Activated gamma-delta T cell treated with Interleukin-2 at 50 U/mL for 16 hours (primary cell): Measurements from ENCODE around the gene VSIG4.
"Not testable (repeated sequence)": the region's sequence is repeated elsewhere in the genome, so short reads cannot be mapped to it uniquely, and the experiment has no call there.

ENCODE experiments used
- DNase-seq: peaks from one replicate; pipeline ENCODE4 v3.0.0-alpha.2; 2020

VSIG4 gene

GRCh38 chrX:66007851-66008250 is 32.0 kb downstream of the VSIG4 start:
- DNase-seq, result no peak

DNA sequence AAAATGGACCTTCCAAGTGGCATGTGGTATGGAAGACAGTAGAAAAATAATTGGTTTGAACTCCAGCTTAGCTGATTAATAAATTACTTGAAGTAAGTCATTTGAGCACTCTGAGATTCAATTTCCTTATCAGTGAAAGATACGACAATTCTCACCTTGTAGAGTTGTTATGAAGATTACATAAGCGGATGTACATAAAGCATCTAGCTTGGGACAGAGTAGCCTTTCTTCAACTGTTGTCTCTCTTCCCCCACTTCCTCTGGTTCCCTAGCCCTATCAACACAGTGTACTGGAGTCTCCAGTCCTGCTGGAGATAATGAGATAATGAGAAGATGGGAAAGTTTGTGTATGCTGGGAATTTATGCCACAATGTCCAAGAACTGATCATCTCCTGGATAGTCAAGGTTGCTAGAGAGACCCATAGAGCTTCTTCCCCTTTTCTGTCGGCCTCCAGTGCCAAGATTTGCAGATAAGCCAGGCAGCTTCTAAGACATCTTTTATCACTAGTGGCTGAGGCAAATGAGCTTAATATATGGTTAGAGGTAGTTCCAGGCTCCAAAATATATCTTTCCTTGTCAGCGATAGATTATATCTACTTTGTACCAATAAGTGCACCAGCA is 33.9 kb downstream of the VSIG4 start:
- no peak for DNase-seq

DNA sequence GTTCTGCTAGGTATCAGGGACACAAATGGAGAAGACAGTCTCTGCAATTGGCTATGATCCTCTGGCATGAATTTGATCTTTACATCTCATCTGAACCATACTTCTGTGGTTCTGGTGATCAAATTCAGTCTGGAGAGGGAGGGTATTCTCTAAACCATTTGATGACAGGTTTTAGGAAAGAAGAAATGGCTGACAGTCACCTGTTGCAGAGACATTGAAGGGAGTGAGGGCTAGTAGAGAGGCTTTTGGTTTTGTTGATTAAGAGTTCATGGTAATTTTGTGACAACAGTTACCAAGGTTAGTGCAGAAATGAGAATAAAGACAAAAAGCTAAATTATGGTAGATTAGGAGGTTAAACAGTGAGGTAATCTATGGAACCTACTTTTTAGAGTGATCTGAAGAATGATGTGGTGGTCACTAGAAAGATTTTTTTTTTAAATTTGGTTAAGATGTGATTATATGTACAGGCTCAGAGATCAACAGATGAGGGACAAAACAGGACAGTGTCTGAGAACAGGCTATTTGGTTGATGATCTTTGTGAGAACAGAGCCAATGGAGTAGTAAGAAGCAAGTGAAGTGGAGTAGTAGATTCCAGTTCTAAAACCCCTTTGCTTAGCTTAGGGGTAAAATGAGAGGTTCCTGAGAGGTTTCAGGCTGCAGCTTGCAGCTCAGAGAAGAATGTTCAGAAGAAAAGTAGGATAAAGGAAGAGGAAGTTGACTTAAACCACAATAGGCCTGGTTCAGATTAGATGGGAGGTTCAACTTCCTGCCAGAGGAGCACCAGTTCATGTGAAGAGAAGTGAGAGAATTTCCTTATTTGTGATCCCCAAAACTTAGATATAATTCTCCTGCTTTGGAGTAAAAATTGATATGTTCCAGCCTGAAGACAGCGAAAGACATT is 34.7 kb downstream of the VSIG4 start:
- DNase-seq, result no peak

- DNase-seq, result no peak
Measured at GRCh38 chrX:66002824-66003680, 36.8 kb downstream of the VSIG4 start.

- no peak for DNase-seq
Measured at GRCh38 chrX:66001596-66001995, 38.3 kb downstream of the VSIG4 start.

DNA sequence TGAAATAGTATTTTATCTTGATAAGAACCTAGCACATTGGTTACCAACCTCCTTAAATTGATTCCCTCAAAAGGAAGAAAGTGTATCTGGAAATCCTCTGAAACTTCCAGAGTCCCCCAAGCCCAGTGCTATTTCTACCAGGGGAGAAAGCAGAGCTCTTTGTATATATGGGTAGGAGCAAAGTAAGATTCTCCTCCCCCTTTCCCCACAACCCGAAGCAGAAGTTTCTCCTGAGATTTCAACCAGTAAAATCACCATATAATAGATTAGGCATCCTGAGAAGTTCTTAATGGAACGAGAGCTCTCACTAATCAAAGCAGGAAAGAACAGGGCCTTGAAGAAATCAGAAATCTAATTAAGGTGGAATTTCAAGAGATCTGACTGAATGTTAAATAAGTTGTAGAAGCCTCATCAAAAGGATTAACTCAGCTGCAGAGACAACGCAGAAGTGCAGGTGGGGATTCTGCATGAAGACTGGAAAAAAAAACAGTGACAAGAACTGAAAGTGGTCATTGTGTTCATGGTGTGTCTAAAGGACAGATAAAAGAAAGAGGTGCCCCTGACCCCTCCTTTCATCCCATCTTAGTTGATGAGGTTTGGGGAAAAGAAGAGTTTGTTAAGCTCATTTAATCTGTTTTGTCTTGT is 39.1 kb downstream of the VSIG4 start:
- no peak for DNase-seq

DNA sequence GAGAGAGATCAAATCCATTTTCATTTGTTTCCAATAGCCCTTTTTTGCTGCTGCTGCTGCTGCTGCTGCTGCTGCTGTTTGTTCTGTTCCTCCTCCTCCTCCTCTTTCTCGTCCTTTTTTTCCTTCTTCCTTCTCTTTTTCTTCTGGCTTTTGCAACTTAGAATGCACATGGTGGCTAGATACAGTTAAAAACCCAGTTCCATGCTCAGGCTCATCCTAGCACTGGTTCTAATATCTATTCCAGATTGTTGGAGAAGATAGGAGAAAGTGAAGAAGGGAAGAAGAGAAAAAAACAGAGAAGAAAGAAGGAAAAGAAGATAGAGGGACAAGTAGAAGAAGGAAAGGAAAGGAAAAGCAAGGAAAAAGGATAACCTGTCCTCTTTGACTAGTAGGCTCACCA is 39.7 kb downstream of the VSIG4 start:
- no peak for DNase-seq

DNA sequence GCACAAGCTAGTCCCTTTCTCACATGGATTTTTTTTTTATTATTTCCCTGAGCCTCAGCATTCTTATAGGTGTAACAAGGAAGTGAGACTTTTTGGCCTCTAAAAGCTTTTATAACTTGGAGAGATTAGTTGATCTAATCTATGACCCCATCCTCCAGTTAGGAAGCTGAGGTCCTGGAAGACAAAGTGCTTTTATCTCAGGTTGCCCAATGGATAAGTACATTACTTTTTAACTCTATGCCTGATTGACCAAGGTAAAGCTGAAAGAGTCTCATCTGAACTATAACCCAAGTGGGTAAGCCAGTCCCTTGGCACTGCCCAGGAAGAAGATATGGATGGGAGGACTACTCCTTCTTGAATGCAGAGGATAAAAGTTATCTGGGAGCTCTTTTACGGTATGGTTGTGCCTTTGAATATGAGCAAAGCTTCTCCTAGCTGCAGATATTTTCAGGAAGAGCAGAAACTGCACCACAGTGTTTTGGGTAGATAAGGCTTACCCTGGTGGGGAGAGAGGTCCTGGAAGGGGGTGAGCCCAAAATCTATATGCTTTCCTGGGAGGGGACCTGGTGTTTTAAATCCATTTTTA is 40.2 kb downstream of the VSIG4 start:
- no peak for DNase-seq

GRCh38 chrX:65999029-65999562 is 40.8 kb downstream of the VSIG4 start:
- no peak for DNase-seq

DNA sequence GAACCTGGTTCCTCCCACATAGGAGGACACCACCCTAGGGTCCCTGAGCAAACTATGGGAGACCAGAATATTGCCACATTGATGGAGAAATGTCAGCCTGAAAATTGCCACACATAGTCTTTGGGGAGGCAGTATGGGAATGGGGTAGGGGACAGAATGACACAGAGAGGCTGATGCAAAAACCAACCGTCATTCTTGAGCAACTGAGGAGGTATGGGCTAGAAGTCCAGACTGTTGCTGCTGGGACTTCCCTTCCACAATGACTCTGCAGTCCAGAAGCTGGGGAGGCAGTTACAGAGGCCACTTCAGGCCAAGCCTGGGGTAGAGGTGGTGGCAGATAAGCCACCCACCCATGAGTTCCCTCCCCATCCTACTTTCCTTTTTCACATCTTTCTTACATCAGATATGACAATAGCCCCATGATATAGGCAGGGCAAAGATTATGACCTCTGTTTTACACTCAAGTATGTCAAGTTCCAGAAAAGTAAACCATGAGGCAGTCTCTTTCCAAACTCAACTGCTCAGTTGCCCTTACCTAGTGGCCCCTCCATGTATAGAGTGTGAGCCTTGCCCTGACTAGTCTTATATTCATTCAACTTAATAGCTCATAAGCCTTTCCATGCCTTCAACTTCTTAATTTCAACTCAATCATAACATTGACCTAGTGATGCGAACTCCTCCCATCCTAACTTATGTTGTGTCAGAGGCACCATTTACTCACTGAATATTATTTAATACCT is 41.7 kb downstream of the VSIG4 start:
- DNase-seq, result no peak

DNA sequence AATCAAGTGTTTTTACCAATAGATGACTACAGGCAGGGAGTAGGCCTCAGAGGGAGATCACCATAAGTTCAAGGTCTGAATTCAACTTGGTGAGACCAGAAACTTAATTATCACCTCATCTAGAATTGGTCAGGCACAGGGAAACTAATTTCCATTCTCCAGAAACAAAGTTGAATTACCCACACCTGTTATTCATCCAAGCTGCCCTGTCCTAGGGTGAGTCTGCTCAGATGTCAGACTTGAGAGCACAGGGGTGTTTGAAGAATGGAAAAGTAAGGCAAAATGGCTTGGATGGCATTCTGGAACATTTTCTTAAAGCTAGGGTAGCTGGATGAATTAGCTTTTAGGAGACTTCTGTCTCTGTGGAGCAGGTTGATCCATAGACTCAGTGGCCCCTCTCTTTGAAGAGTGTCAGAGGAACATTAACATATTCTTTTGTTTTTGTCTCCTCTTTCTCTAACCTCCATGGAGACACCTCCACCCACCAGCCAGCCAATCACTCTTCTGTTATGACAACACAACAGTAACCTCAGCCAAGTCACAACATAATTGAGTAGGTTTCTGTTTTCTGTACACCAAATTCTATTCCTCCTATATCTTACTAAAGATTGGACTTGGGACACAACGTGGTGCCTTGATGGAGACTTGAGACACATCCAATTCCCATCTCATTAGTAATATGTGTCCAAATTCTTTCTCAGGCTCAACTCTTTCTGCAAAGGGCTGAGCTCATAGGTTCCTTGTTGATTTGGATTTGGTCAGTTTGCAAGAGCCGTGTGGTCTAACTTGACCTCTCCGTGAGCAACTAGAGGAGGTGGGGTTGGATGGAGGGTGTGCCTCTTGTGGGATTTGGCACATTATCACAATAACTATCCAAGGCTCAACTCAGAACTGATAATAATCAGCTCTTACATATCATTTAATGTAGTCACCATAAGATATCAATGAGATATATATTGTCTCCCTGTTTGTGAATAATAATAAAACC is 45.1 kb downstream of the VSIG4 start:
- no peak for DNase-seq

GRCh38 chrX:65993915-65994460 is 45.9 kb downstream of the VSIG4 start:
- no peak for DNase-seq

DNA sequence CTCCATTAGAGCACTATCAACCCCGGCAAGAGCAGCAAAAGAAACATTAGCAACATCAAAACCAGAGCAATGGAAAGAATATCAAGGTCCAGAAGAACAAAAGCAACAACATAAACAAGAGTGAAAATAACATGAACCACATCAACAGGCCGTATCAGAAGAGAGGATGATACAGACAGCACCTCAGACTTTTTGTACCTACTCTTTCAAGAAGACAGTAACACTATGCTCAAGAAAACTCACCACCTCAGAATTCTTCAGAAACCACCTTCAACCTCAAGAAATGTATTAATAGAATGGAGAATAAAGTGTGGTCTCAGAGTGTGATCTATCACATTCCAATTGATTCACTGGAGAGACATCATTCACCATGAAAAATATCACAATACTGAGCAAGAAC is 46.5 kb downstream of the VSIG4 start:
- no peak for DNase-seq

- no peak for DNase-seq
Measured at GRCh38 chrX:65990702-65991101, 49.2 kb downstream of the VSIG4 start.

GRCh38 chrX:65987811-65988210 is 52.1 kb downstream of the VSIG4 start:
- no peak for DNase-seq

DNA sequence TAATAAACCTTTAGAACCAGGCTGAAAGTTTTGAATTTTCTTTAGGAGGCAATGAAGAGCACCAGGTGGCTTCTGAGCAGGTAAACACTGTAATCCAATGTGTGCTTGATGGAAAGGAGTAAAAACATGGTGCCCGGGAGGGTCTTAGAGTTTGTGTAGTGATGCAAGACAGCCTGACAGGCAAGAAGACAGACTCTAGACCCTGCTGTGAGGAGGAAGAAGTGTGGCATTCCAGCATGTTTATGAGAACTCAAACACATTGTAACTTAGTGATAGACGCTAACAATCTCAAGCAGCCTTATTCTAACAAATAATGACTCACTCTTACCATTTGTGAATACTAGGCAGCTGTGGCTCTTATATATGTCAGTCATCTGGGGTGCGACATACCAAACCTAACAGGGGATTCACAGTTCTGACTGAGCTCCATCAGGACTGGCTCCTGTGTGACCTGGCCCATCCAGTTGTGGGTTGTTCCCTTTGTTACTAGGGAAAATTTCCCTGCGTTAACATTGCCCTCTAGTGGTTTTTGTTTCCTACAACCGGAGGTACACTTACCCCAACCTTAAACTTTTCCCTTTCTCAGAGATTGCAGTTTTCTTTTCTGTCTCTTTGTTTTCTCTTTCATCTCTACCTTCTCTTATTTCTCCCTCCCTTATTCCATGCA is 53.8 kb downstream of the VSIG4 start:
- peak; percentile 23 for DNase-seq

GRCh38 chrX:65985211-65985610 is 54.7 kb downstream of the VSIG4 start:
- no peak for DNase-seq

DNA sequence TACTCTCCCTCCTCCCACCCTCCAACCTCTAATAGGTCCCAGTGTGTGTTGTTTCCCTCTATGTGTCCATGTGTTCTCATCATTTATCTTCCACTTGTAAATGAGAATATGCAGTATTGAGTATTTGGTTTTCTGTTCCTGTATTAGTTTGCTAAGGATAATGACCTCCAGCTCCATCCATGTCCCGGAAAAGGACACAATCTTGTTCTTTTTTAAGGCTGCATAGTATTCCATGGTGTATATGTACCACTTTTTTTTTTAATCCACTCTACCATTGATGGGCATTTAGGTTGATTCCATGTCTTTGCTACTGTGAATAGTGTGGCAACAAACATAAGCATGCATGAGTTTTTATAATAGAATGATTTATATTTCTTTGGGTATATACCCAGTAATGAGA is 62.7 kb downstream of the VSIG4 start:
- not testable (repeated sequence) for DNase-seq

DNA sequence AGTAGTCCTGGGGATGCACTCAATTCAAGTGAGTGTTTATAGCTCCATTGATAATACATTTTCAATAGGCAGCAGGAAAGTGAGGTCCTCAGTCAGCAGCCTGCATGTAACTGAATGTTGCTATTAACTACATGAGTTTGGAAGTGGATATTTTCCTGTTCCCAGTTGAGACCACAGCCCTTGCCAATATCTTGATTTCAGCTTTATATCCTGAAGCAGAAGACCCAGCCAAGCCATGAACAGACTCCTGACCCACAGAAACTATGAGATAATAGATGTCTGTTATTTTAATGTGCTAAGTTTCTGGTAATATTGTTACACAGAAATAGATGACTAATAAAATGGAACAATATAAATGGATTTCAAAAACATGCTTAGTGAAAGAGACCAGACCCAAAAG is 63.7 kb downstream of the VSIG4 start:
- no peak for DNase-seq
